Endodermal cell (in vitro differentiated cells): ENCODE measurements around the gene HDLBP. TPM values are rescaled to one million over a fixed set of nuclear protein-coding genes. Genes with fewer than 3 reads are reported as not detected.

ENCODE experiments used
- DNase-seq: peaks from one replicate; pipeline ENCODE4 v3.0.0-alpha.2; 2017
- H3K27ac ChIP-seq: 2 replicates; pipeline ENCODE4 v1.5.1; 2013; ENCODE audit warnings: mild to moderate bottlenecking, low read depth, low read length, moderate library complexity
- H3K27me3 ChIP-seq: 2 replicates; pipeline ENCODE4 v1.6.1; 2013; ENCODE audit warnings: mild to moderate bottlenecking, low read length, moderate library complexity; ENCODE audit not compliant: insufficient read depth, control insufficient read depth, poor library complexity, severe bottlenecking
- H3K36me3 ChIP-seq: 2 replicates; pipeline ENCODE4 v1.7.0; 2013; ENCODE audit warnings: mild to moderate bottlenecking, low read length, moderate library complexity; ENCODE audit not compliant: control insufficient read depth, insufficient read depth
- H3K4me1 ChIP-seq: one replicate; pipeline ENCODE4 v1.7.0; 2013; ENCODE audit warnings: low read length; ENCODE audit not compliant: control insufficient read depth, insufficient read depth
- H3K4me3 ChIP-seq: 2 replicates; pipeline ENCODE4 v1.5.1; 2013; ENCODE audit warnings: mild to moderate bottlenecking, low read length, moderate library complexity
- H3K9ac ChIP-seq: 2 replicates; pipeline ENCODE4 v1.6.1; 2013; ENCODE audit warnings: mild to moderate bottlenecking, low read length, moderate library complexity; ENCODE audit not compliant: poor library complexity, severe bottlenecking; ENCODE audit errors: extremely low read depth
- H3K9me3 ChIP-seq: 2 replicates; pipeline ENCODE4 v1.6.1; 2013; ENCODE audit warnings: mild to moderate bottlenecking, low read length, moderate library complexity; ENCODE audit not compliant: control insufficient read depth
- H3K27ac Mint-ChIP-seq: 2 replicates; pipeline ENCODE4 v1.8.0; 2020; ENCODE audit warnings: mixed read lengths
- H3K27me3 Mint-ChIP-seq: 2 replicates; pipeline ENCODE4 v1.8.0; 2021; ENCODE audit warnings: mild to moderate bottlenecking, mixed read lengths; ENCODE audit not compliant: insufficient read depth
- H3K36me3 Mint-ChIP-seq: 2 replicates; pipeline ENCODE4 v1.8.0; 2020; ENCODE audit warnings: low read depth, mixed read lengths
- H3K4me1 Mint-ChIP-seq: 2 replicates; pipeline ENCODE4 v1.8.0; 2020; ENCODE audit warnings: mixed read lengths
- H3K4me3 Mint-ChIP-seq: 2 replicates; pipeline ENCODE4 v1.8.0; 2020; ENCODE audit warnings: mild to moderate bottlenecking, moderate library complexity, mixed read lengths
- H3K9me3 Mint-ChIP-seq: 2 replicates; pipeline ENCODE4 v1.8.0; 2020; ENCODE audit warnings: mild to moderate bottlenecking, mixed read lengths
- CTCF ChIP-seq: fragments of 200-600 bp; sonication (generic); conservative IDR thresholded peaks from 2 replicates; pipeline ENCODE4 v1.5.0; 2021; ENCODE audit warnings: antibody characterized with exemption, mild to moderate bottlenecking
- WGBS, 2 experiments: methylation state at CpG; one replicate each; pipeline versions ENCODE4 v1.1.5 to v1.1.7; 2013; ENCODE audit warnings: missing lambda C conversion rate in 2 of 2, mixed read lengths in 1 of 2; ENCODE audit not compliant: insufficient coverage in 1 of 2, insufficient read length in 1 of 2; 5-methylcytosine and 5-hydroxymethylcytosine counted together
- total RNA-seq, 2 donors: library from RNA; stranded (reverse); fragmentation: NEBNext Ultra II Directional in 1 of 2; extraction: Animal tissue kit (Norgen Biotek cat#: 25700) in 1 of 2; gene quantifications; 2 replicates in 1 of 2; 3 replicates in 1 of 2; pipeline ENCODE4 v1.2.1, GENCODE V29; 2021

The HDLBP gene
- total RNA-seq, 2 donors from 2014 or later: 344 to 374 TPM

- no peak overlapping the region for H3K27ac Mint-ChIP-seq
These were observed 73.2 kb downstream of the HDLBP start for GRCh38 chr2:241242306-241242705.

GRCh38 chr2:241241669-241242068 lies 73.8 kb downstream of the HDLBP start:
- H3K9ac ChIP-seq: no peak overlapping the region
- no peaks in the 10 kb centered on the region for H3K27me3 ChIP-seq
- Mint-ChIP-seq H3K36me3 (peaks cover 90% of the 10 kb centered on the region), H3K4me3 (no peak overlapping the region), H3K27me3 (no peaks in the 10 kb centered on the region), H3K4me1 (peaks cover 12% of the 10 kb centered on the region), H3K27ac (no peak overlapping the region), H3K9me3 (no peaks in the 10 kb centered on the region)
- DNase-seq: no peak
- H3K36me3 ChIP-seq: peaks cover 99% of the 10 kb centered on the region
- no peaks in the 10 kb centered on the region for H3K9me3 ChIP-seq
- TF ChIP-seq CTCF: no peak
- H3K27ac ChIP-seq: no peak overlapping the region
- no peak overlapping the region for H3K4me3 ChIP-seq
- 89 to 92% methylated on average over 3 to 4 of the region's 4 CpGs for WGBS, 2 experiments
- H3K4me1 ChIP-seq: peaks cover 7% of the 10 kb centered on the region

More at GRCh38 chr2:241242306-241242705, 73.2 kb downstream of the HDLBP start:
- H3K4me1 Mint-ChIP-seq: peaks cover 12% of the 10 kb centered on the region
- no peak overlapping the region for H3K27ac ChIP-seq
- H3K36me3 Mint-ChIP-seq: peaks cover 90% of the 10 kb centered on the region
- no peak overlapping the region for H3K4me3 ChIP-seq
- H3K4me3 Mint-ChIP-seq: no peak overlapping the region
- H3K27me3 Mint-ChIP-seq: no peaks in the 10 kb centered on the region
- WGBS, 2 experiments: 95 to 98% methylated on average over 11 to 14 of the region's 14 CpGs
- peaks cover 7% of the 10 kb centered on the region for H3K4me1 ChIP-seq
- TF ChIP-seq CTCF: no peak
- no peaks in the 10 kb centered on the region for H3K9me3 ChIP-seq
- H3K36me3 ChIP-seq: peaks cover 99% of the 10 kb centered on the region
- no peak overlapping the region for H3K9ac ChIP-seq
- no peaks in the 10 kb centered on the region for H3K27me3 ChIP-seq
- no peaks in the 10 kb centered on the region for H3K9me3 Mint-ChIP-seq
- DNase-seq: no peak

- Histone ChIP-seq H3K4me1 (peaks cover 7% of the 10 kb centered on the region), H3K9ac (no peak overlapping the region), H3K9me3 (no peaks in the 10 kb centered on the region), H3K27me3 (no peaks in the 10 kb centered on the region), H3K27ac (no peak overlapping the region), H3K36me3 (peaks cover 99% of the 10 kb centered on the region), H3K4me3 (no peak overlapping the region)
- no peak for DNase-seq
- H3K27me3 Mint-ChIP-seq: no peaks in the 10 kb centered on the region
- peaks cover 12% of the 10 kb centered on the region for H3K4me1 Mint-ChIP-seq
- H3K4me3 Mint-ChIP-seq: no peak overlapping the region
- H3K27ac Mint-ChIP-seq: no peak overlapping the region
- no peaks in the 10 kb centered on the region for H3K9me3 Mint-ChIP-seq
- TF ChIP-seq CTCF: no peak
- peaks cover 88% of the 10 kb centered on the region for H3K36me3 Mint-ChIP-seq
- WGBS, 2 experiments: 94 to 96% methylated on average over 17 to 21 of the region's 21 CpGs
These were observed 75.0 kb downstream of the HDLBP start for GRCh38 chr2:241240320-241241004.
